Activated CD4-positive, alpha-beta T cell treated with anti-CD3 and anti-CD28 coated beads, Interleukin-2, amount 50 U/mL, for 48 hours (primary cell): ENCODE data around the gene SERINC5.
A peak's percentile ranks its signal among the peaks of the same experiment; 100 is the strongest.
"Not testable (repeated sequence)": the region's sequence is repeated elsewhere in the genome, so short reads cannot be mapped to it uniquely, and the experiment has no call there.

ENCODE experiments used
- DNase-seq, 2 experiments: peaks; one replicate each; pipeline ENCODE4 v3.0.0-alpha.2; 2020

SERINC5 gene

DNA sequence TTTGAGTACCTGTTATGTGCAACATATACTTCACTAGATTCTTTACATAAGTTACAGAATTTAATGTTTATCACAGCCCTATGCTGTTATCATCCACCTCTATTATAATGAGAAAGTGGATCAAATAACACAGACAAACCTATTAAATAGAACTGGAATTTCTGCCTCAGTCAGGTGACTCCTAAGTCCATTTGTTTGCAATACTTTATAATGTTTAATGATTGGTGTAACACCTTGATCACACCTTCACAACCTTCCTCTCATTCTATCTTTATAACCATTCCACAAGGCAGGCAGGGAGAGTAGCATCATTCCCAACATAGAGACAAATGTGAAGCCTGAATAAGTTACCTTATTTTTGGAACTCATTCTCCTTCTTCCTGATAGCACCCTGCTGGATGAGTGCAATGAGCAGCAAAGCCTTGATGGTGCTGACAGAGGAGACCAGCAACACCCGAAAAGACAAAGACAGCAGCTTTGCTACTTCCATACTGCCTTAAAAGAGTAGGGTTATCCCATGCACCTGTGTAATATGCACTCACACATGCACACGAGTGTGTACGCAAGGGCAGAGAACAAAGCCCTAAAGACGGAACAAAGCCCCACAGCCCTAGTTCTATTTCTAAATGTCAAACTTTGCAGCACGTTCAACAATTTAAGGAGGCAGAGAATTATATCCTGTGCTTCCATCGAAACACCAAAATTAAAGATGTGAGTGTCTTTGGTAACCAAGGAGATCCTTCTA is 30.5 kb downstream of the SERINC5 start:
- no peak for DNase-seq

DNA sequence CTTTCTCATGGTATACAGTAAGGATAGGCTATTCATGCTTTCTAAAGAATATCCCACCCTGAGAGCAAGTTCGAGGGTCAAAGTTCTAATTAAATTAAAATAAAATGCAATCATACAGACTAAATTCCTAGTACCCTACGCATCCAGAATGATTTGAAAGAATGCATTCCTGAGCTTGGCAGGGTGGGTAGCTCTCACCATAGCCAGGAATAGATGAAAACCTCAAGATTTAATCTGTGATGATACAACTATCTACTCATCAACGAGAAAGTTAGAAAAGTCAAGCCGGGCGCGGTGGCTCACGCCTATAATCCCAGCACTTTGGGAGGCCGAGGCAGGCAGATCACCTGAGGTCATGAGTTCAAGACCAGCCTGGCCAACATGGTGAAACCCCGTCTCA is 32.3 kb downstream of the SERINC5 start:
- DNase-seq = no peak

DNA sequence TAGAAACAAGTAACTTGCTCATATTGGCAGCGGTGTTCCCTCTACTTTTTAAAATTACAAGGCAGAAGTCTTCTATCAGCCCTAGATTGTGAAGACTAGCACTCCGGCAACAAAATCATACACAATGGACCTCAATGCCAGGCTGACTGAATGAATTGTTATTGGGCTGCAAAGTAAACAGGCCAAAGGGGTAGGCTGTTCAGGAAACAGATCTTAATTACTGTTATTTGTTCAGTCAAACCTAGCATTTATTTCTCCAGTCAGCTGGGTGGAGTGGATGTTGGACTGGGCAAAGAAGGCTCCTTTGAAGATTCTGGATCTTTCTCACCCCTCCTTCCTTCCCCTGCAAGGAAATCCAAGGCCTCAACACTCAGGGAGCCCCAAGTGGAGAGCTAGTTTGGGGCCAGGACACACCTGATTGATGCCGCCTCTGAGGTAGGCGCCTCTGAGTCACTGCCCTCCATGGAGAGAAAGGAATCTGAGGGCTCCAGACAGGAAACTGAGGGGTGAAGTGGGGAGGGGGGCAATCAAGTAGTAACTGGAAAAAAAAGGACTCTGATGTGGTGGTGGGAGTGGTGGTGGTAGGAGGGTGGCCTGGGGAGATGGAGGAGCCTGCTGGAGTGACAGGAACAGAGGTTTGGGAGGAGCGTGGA is 35.5 kb downstream of the SERINC5 start:
- DNase-seq = no peak

DNA sequence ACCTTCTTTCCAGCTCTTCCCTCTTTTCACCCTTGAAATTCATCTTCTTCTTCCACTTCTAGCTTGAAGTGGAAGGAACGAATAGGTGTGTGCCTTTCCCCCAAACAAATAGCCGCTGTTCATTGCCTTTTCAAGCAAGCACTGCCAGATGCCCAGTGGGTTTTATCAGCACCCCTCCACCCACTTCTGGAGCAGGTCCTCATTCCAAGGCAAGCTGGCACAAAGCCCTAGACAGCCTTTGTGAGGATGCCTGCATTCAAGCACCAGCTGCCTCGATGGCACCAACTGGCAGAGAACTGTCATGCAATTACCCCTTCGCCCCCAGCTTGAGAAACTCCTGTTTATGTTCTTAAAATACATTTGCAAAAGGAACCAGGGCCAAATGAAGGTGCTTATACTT is 36.5 kb downstream of the SERINC5 start:
- DNase-seq = no peak

DNA sequence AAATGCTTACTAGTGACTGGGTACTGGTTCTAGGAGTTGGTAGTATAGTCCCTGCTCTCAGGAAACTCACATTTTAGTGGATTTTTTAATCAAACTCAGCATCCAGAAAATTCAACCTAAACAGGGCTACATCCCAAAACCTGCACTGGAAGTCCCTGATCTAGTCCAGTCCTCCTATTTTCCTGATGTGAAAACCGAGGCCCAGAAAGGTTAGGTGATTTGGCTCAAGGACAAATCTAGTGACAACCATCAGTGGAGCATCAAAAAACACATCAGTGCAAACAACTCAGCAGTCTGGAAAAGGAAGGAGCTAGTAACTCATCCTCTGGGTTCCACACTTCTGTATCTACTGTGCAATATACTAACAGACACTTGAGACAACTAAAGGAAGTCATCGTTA is 38.2 kb downstream of the SERINC5 start:
- no peak for DNase-seq

DNA sequence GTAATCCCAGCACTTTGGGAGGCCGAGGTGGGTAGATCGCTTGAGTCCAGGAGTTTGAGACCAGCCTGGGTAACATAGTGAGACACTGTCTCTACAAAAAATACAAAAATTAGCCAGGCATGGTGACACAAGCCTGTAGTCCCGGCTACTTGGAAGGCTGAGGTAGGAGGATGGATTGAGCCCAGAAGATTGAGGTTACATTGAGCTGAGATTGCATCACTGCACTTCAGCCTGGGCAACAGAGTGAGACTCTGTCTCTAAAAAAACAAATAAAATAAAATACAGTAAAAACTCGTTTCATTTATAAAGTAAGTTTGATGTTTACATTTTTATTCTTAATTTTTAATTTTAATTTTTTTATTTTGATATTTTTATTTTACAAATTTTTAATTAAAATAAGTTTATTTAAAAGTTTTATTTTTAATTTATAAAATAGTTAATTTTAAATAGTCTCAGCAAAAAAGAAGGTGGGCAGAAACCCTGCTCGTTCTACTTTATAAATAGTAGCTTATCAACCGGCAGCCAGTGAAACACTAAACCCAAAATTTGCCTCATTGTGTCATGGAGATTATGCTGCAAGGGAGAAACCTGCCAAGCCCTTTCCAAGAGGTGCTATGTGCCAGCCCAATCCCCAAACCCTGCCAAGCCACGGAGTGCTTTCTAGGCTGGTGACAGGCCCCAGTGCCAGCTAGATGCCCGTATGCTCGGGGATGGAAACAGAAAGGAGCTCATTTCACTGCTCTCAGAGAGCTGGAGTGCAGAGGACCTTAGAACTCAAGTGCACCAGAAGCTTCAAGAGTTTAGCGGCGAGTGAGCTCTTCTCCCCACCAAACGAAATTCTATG is 38.9 kb downstream of the SERINC5 start:
- peak; percentile 34 to 42 for DNase-seq

DNA sequence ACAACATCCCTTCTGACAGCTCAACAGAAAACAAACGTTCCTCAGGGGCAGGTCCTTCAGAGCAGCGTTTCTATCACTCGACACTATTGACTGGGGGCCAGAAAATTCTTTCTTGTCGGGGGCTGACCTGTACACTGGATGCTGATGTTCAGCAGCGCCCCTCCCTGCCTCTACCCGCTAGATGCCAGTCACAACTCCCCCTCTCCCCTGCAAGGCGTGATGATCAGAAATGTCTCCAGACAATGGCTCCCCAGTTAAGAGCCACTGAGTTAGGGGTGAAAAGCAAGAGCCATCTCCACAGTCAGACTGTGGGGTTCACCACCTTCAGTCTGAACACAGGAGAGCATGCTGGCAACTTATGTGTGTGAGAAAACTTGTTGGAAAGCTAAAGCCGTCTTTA is 39.8 kb downstream of the SERINC5 start:
- no peak for DNase-seq

DNA sequence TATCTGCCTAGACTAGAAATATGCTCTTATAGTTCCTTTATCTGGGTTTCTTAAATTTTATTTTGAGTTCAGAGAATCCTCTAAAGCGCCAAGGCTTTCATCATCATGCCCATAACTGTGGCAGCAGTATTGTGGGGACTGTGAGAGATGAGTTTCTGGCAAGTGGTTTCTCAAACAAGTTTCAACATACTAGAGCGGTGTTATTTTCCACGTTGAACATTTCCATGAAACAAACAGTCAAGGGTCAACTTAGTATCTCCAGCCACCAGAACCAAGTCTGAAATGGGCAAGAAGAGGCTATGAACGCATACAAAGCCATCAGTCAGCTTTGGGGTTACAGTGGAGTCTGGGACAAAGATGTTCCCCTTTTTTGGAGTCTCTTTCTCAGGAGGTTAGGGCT is 40.3 kb downstream of the SERINC5 start:
- DNase-seq = no peak

DNA sequence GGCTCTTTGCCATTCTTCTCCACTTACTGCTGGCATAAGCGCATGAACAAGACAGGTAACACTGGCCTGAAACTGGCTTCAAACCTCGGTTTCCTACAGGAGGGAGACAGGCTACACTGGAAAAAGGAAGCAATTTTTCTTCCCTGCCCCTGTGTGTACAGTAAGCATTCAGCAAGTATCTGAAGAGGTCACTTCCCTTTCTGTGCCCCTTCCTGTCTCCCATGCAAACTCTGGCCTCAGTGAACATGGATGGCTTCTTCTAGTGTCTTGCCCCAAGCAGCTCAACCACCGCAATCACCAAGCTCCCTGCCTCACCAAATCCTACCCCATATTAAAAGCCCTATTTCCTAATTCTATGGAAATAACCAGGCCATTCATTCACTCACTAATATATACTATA is 42.4 kb downstream of the SERINC5 start:
- no peak for DNase-seq

DNA sequence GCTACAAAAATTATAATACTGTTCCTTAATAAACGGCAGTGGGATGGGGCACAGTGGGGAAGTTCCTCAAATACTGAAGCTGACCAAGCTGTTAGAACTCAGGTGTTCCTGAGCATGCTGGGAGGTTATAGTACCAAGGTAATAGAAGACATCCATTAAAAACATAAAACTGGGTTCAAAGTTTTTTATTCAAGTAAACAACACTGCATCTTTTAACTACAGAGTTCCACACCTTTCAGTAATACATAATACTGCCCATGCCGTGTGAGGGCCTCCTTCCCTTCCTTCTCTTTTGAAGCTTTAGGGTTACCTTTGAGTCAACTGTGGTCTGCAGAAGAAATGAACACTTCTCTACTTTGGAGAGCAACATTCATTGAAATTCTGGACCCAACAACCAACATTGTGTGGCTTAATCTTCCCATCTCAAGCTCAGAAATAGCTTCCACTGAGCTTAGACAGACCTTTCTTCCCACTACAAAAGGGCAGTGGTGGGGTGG is 43.6 kb downstream of the SERINC5 start:
- DNase-seq = no peak

DNA sequence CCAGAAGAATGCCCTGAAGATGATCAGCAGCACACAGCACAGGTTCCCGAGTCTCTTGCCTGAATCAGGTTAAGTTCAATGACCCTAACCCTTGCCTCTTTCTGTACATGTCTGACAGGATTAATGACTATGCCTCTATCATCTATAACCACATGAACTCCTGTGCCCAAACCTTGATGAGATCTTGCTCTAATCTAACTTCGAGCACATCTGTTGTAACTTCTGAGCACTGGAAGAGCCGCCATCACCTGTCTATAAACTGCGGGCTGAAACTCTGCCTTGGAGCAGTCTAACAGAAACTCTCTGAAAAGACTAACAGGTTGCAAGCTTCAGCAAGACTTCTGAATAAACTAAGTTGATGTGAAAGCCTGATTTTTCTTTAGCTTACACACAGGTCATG is 44.5 kb downstream of the SERINC5 start:
- no peak for DNase-seq

DNA sequence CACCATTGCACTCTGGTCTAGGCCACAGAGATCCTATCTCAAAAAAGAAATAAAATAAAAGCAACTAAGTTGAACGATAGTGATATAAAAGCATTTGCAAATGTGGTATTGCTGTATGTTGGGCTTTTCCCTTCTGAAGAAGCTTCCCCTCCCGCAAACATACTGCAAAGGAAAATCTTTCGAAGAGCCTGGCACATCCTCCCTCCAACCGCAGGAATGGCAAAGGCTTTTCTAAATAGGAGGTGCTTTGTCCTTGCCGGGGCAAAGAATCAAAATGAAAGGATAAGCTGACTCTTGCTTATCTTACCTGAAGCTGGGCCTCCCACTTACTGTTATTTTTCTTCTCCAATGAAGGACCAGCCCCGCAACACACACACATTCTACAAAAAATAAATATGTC is 45.8 kb downstream of the SERINC5 start:
- DNase-seq = no peak

DNA sequence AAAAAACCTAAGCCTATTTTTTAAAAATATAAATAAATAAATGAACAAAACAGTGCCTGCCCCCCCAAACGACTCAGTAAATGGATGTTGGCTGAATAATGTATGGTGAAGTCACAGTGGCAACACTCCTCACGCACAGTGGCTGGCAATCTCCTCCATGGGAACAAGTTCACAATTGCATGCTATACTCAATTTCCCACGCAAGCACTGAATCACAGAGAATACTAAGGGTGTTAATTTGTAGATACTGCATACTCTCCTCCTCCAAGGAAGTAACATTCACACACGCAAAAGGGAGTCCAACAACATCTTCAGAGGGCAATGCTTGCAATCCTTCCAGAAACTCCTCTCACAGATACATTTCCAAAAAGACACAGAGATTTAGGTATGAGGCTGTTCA is 47.5 kb downstream of the SERINC5 start:
- no peak for DNase-seq

DNA sequence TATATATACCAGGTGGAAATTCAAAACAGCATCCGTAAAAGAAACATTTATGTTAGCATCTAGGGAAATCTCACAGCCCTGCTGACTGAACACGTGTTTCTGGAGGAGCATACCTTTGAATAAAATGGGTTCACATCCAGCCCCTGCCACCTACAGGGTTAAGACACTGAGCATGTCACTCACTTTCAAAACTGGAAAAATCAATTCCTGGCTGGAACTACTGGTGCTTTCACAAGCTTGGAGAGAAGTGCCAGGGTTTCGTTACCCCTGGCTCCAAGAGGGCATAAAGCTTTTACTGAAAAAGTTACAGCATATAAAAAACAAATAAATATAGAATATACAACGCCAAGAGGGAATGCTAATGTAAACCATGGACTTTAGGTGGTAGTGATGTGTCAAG is 48.0 kb downstream of the SERINC5 start:
- DNase-seq = no peak

DNA sequence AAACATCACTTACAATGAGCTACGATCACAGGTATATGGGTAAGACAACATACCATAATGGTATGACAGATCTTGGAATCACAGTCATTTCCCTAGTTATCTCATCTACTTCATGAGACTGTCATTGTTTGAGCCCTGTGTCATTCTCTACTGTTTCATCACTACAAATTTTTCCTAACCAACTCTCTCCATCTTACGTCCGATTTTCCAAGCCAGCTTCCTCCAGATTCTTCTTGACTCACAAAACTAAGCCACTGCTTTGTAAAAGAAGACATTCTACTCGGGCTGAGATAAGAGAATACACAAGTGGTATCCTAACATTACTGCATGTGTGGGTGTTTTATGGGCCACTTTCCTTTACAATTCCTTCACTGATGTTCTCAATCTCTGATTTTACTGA is 49.6 kb downstream of the SERINC5 start:
- DNase-seq = no peak

DNA sequence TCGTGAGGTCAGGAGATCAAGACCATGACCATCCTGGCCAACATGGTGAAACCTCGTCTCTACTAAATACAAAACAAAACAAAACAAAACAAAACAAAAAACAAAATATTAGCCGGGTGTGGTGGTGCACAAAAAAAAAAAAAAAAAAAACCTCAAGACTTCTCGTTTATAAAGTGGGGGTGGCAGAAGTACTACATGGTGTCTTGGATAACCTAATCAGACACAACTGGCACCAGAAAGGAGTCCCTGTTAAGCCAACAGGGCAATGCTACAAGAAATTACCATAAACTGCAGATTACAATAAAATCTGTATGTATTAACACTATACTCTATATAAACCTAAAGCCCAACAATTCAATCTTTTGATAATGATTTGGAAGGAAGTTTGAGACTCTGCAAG is 50.0 kb downstream of the SERINC5 start:
- DNase-seq = no peak

DNA sequence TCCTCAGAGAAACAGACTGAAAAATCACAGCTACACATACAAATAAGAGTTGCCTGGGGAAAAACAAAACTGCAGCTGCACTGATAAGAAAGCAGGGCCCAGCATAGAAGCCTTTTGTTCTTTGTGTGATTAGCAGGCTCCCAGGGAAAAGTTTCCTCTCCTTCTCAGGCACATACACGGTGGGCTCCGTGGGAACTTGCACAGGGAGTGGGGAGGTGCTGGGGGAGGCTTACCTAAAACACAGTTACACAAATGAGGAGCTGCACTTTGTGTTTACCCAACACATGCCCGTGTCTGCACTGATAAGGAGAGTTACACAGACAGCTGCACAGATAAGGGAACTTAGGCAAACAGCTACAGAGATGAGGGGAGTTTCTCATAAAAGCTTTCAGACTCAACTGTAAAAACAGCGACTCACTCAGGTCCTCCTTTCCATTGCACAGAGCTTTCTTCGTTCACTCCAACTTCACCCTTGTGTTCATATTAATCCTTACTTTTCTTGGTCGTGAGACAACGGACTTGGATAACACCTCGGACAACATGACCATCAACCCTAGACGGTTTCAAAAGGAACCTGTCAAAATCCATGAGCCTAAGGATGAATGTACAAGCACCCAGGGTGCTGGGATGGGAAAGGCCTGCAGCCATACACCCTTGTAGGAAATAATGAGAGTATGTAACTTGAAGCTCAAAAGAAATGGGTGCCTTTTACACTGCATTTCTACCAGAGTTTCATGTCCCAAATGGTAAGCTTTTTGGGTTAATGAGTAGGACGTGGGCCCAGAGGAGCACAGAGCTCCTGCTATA is 50.8 kb downstream of the SERINC5 start:
- no peak for DNase-seq

DNA sequence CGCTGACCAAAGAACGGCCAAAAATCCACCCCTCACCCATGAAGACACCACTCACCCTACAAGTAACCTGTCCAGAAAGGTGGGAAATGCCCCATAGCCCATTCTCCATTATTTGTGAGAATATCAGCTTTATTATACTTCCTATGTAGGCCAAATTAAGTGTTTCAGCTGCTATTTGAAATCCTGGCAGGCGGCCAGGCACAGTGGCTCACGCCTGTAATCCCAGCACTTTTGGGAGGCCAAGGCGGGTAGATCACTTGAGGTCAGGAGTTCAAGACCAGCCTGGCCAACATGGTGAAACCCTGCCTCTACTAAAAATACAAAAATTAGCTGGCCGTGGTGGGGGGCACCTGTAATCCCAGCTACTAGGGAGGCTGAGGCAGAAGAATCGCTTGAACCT is 54.1 kb downstream of the SERINC5 start:
- not testable (repeated sequence) for DNase-seq

DNA sequence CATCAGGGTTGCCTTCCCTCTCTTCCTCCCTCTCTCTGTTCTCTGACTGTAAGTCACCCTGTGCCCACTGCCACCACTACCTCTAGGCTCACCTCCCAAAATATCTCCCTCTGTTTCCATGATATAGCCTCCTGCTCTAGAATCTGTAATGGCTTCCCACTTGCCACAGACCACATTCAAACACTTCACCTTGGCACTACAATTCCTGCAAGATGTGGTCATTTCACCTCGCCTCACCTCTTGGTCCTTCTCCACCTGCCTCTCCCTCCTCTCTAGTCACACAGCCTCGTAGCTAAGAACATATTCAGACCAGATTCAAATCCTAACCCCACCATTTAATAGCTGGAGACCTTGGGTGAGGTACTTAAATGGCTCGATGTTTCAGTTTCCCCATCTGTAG is 56.9 kb downstream of the SERINC5 start:
- DNase-seq = no peak

DNA sequence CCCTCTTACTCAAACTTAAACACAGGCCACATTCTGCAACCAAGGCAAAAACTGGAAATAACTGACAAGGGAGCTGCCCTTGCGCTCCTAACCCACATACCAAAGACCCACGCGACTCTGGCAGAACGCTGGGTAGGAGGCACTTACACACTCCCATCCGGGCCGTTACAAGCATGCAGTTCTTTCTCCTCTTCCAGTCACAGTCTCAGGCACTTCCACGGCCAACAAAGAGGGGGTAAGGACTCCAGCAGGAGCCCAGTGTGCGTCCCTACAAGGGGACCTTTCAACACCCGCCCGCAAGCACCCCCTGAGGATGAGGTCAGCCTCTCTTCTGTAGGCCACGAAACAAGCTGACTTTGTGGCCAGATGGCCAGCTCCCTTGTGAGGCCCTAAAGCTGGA is 57.4 kb downstream of the SERINC5 start:
- no peak for DNase-seq

DNA sequence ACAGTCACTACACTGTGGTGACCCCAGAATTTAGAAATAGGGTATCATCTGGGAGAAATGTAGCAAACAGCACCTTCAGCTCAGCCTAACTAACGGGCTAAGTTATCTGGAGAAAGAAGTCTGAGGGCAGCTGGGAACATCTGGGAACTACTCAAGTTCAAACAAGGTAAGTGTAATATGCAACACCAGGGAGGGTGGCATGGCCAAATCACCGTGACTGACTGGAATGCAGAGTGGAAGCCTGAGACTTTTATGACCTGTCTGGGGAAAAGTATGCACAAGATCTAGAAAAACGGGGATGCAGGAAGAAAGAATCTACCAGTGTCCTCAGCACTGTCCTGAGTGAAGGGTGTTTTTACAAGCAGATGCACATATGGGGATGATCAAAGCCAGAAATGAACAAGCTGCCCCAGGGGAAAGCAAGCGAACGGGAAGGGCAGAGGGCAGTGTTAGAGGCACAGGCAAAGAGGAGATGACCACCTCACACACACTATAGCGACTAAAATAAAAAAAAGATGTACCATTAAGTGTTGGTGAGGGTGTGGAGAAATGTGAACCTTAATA is 59.9 kb downstream of the SERINC5 start:
- DNase-seq = no peak

DNA sequence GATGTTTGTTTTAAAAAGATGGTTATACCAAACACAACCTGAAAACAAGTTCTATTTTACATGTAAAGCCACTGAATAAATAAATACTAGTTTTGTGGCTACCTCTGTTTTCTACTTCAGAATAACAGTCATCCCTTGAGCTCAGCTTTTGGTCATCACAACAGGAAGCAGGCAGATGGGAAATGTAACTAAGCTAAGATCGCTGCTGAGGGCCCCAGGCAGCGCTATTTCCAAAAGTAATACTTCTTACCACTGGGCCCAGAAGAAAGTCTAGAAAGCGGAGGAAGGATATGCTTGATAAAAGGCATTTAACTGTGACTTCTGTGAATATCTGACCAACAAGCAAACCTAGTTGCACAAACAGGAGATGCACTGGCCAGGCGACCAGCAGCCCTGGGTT is 61.4 kb downstream of the SERINC5 start:
- DNase-seq = no peak

DNA sequence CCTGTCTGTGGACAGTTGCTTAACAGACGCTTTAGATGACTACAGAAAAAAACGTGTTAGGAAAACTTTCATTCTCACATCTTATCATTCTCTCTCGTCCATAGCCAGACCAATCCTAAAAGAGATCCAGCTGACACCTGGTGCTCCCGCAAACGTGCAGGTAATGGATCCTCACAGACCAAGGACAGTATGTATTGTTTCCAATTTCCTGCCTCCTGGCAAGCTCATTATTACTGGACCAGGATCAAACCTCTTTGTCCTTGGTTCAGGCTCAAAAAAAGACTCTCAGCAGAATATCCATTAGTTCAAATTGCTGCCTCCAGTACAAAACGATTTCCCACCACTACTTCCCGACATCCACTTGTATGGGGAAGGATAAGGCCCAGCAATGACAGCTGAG is 62.4 kb downstream of the SERINC5 start:
- no peak for DNase-seq
